GM12878 (cell line): ENCODE measurements around the gene CCDC88A.
"Not testable (repeated sequence)": the region's sequence is repeated elsewhere in the genome, so short reads cannot be mapped to it uniquely, and the experiment has no call there.

Experiments used
- CEBPB ChIP-seq, 2 experiments: fragments of 150-350 bp in 1 of 2; IDR thresholded peaks; 2 replicates each; pipeline ENCODE4 v1.6.1; 2012 to 2014; ENCODE audit warnings: low read depth in 2 of 2, low read length in 2 of 2, borderline replicate concordance in 1 of 2, inconsistent platforms in 1 of 2
- FOXM1 ChIP-seq: IDR thresholded peaks from 2 replicates; pipeline ENCODE4 v1.6.1; 2012; ENCODE audit warnings: low read depth, mild to moderate bottlenecking, inconsistent platforms, low read length, moderate library complexity
- POLR2A ChIP-seq: IDR thresholded peaks from 2 replicates; pipeline ENCODE4 v1.6.1; 2011; ENCODE audit warnings: low read depth, mild to moderate bottlenecking, low read length
- TAF1 ChIP-seq: IDR thresholded peaks from 2 replicates; pipeline ENCODE4 v1.6.1; 2011; ENCODE audit warnings: mild to moderate bottlenecking, low read depth, low read length, borderline replicate concordance
- USF1 ChIP-seq: IDR thresholded peaks from 2 replicates; pipeline ENCODE4 v1.6.1; 2011; ENCODE audit warnings: borderline replicate concordance, low read depth, mild to moderate bottlenecking, moderate library complexity, mixed read lengths, low read length; ENCODE audit not compliant: insufficient read depth; ENCODE audit errors: extremely low read length
- TF ChIP-seq, protein P1 (sequence below): IDR thresholded peaks from 2 replicates; pipeline ENCODE4 v1.6.1; 2012; ENCODE audit warnings: improper control_type of control experiment, low read depth, low read length; ENCODE audit not compliant: insufficient replicate concordance
- TF ChIP-seq, protein P2 (sequence below), 3 experiments: IDR thresholded peaks in 2 of 3; conservative IDR thresholded peaks in 1 of 3; 2 replicates each; pipeline ENCODE4 v1.5.1; 2011; ENCODE audit warnings: low read depth in 3 of 3, low read length in 3 of 3, mild to moderate bottlenecking in 3 of 3, control low read depth in 2 of 3, moderate library complexity in 2 of 3, inconsistent platforms in 1 of 3, mixed read lengths in 1 of 3; ENCODE audit not compliant: control insufficient read depth in 2 of 3, insufficient read depth in 1 of 3; ENCODE audit errors: extremely low read depth in 1 of 3

GRCh38 chr2:55442045-55442760 is 22.5 kb upstream of the CCDC88A start:
- TF ChIP-seq, protein P1, sequence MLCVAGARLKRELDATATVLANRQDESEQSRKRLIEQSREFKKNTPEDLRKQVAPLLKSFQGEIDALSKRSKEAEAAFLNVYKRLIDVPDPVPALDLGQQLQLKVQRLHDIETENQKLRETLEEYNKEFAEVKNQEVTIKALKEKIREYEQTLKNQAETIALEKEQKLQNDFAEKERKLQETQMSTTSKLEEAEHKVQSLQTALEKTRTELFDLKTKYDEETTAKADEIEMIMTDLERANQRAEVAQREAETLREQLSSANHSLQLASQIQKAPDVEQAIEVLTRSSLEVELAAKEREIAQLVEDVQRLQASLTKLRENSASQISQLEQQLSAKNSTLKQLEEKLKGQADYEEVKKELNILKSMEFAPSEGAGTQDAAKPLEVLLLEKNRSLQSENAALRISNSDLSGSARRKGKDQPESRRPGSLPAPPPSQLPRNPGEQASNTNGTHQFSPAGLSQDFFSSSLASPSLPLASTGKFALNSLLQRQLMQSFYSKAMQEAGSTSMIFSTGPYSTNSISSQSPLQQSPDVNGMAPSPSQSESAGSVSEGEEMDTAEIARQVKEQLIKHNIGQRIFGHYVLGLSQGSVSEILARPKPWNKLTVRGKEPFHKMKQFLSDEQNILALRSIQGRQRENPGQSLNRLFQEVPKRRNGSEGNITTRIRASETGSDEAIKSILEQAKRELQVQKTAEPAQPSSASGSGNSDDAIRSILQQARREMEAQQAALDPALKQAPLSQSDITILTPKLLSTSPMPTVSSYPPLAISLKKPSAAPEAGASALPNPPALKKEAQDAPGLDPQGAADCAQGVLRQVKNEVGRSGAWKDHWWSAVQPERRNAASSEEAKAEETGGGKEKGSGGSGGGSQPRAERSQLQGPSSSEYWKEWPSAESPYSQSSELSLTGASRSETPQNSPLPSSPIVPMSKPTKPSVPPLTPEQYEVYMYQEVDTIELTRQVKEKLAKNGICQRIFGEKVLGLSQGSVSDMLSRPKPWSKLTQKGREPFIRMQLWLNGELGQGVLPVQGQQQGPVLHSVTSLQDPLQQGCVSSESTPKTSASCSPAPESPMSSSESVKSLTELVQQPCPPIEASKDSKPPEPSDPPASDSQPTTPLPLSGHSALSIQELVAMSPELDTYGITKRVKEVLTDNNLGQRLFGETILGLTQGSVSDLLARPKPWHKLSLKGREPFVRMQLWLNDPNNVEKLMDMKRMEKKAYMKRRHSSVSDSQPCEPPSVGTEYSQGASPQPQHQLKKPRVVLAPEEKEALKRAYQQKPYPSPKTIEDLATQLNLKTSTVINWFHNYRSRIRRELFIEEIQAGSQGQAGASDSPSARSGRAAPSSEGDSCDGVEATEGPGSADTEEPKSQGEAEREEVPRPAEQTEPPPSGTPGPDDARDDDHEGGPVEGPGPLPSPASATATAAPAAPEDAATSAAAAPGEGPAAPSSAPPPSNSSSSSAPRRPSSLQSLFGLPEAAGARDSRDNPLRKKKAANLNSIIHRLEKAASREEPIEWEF, result not testable (repeated sequence)
- TF ChIP-seq, protein P2, sequence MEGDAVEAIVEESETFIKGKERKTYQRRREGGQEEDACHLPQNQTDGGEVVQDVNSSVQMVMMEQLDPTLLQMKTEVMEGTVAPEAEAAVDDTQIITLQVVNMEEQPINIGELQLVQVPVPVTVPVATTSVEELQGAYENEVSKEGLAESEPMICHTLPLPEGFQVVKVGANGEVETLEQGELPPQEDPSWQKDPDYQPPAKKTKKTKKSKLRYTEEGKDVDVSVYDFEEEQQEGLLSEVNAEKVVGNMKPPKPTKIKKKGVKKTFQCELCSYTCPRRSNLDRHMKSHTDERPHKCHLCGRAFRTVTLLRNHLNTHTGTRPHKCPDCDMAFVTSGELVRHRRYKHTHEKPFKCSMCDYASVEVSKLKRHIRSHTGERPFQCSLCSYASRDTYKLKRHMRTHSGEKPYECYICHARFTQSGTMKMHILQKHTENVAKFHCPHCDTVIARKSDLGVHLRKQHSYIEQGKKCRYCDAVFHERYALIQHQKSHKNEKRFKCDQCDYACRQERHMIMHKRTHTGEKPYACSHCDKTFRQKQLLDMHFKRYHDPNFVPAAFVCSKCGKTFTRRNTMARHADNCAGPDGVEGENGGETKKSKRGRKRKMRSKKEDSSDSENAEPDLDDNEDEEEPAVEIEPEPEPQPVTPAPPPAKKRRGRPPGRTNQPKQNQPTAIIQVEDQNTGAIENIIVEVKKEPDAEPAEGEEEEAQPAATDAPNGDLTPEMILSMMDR (IDR thresholded peaks at IDR 0.05 in 2 of 3, conservative IDR thresholded peaks at IDR 0.05 in 1 of 3; ENCODE audit: control insufficient read depth in 2 of 3, extremely low read depth in 1 of 3, insufficient read depth in 1 of 3, low read depth in 3 of 3, low read length in 3 of 3), result not testable (repeated sequence)
- not testable (repeated sequence) for TF ChIP-seq TAF1; CEBPB (IDR thresholded peaks at IDR 0.05; ENCODE audit: borderline replicate concordance in 1 of 2, low read depth in 2 of 2, low read length in 2 of 2); POLR2A; USF1; FOXM1
